SW480 (cell line): ENCODE results near the gene SPOCK1.

Experiments used
- DNase-seq: peaks from one replicate; pipeline ENCODE4 v3.0.0-alpha.2; 2016; ENCODE audit warnings: low spot score

SPOCK1 gene

GRCh38 chr5:137328991-137329390, 170.1 kb downstream of the SPOCK1 start:
- DNase-seq, result no peak

DNA sequence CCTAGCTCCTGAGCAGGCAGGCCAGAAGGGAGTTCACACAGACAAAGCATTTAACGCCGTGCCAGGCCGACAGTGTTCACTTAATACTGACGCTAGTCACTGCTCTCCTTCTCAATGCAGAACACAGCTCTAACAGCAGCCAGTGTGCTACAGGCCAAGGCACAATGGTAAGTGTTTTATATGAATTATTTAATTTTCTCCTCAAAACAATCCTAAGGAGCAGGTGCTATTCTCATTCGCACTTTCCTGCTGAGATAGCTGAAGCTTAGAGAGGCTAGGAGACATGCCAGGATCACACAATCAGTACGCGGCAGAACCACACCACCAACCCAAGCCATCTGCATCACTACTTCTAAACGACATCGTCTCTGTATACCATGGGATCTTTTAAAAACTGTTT, 170.7 kb downstream of the SPOCK1 start:
- no peak for DNase-seq

DNA sequence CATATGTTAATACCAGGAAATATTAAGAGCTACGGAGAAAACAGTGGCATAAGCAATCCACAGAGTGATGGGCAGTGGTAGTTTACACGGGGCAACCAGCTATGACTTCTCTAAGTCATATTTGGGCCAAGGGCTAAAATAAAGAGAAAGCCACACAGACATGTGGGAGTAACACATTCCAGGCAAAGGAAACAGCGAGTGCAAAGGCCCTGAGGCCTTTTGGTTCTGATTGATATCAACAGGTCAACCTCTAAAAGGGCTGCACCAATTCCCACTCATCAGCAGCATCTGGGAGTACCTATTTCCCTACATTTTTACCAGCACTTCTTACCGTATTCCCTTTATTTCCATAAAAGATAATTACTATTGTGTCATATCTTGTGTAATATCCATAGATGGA, 173.4 kb downstream of the SPOCK1 start:
- no peak for DNase-seq

DNA sequence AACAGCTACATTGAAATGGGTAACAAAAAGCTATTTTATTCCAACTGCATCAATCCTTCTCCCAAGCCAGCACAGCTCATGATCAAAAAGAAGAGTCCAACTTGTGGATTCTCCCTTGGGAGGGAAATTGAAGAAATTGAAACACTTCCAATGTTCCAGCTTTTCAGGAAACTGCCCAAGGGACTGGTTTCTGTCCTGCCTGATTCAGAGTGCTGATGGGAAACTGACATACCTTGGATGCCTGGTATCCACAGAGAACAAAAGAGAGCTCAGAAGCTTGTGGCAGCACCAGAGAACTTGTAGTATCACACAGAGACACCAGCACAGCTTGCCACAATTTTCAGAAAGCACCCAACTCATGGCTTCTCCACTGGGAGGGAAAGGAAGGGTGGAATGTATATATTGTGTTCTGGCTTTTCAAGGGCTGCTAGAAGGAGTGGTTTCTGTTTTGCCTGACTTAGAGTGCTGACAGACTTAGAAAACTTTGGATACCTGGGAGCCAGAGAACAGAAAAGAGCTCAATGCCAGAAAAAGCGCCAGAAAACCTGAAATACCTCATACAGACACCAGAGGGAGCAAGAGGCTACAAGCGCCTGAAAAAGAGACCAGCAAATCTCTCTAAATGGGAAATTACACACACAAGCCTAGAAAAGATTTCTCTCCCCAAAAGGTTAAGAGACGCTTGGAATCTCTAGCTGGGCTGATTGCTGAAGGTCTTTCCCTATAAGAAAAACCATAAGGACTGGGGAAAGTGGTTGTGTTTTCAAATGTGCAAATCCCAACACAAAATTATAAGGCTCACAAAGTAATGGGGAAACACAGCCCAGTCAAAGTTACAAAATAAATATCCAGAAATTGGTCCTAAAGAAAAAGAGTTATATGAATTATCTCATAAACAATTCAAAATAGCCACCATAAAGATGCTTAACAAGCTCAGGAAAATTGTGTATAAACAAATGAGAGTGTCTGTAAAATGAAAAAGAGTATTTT, 178.8 kb downstream of the SPOCK1 start:
- DNase-seq, result peak; percentile 58

GRCh38 chr5:137318027-137318426, 181.1 kb downstream of the SPOCK1 start:
- no peak for DNase-seq

DNA sequence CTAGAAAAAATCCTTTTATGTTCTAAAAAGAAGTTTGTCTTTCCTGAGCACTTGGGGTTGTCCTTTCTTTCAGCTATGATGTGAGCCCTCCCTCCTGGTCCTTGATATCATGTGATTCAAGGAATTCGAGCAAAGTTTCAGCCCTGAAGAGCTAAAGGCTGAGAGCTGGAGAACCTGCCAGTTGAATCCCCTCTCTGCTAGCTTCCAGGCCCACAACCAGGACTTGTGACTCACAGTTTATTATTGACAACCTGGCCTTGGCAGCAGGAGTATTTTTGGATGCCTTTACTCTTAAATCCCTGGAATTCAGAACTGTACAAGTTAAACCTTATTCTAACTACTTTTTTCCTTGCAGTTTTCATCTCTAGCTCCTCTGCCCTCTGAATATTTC, 182.8 kb downstream of the SPOCK1 start:
- no peak for DNase-seq

DNA sequence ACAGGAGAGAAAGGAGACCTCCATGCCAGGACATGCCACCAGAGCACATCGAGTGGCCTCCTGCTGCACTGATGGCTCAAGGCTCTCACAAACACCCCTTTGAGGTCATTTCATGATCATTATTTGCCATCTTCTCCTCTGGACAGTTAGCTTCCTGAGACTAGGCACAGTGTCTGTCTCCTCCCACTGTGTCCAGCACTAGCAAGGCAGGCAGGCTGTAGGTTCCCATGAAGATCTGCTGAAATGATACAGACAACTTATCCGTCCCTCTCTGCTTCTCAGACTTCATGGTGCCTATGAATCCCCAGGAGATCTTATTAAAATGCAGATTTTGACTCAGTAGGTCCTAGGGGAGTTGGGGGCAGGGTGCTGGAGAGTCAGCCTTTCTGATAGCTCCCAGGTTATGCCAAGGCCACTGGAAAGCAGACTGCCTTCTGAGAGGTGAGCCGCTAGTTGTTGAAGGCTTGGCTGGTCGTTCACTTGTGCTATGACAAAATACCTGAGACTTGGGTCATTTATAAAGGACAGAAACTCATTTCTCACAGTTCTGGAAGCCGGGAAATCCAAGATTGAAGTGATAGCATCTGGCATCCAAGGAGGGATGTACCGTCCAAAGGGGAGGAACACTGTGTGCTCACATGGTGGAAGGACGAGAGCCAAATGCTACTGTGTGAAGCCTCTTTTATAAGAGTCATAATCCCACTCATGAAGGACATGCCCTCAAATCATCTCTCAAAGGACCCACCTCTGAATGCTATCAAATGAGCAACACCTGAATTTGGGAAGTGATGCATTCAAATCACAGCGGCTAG, 183.4 kb downstream of the SPOCK1 start:
- no peak for DNase-seq

DNA sequence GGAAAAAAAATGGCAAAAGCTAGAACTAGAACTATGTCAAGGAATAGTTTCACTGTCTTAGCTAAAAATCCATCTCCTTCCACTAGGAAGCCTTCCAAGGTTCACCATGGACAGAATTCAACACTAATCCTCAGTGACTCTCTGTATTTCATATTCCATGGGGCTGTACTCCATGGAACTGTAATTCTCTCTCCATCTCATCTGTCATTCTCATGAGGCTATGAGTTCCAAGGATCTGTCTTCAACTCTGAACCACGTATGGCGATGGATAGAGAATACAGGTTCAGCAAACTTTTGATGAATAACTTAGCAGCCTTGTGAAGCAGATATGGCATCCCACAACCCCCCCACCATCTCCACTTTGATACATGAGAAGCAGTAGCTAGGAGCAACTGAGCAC, 184.0 kb downstream of the SPOCK1 start:
- no peak for DNase-seq

DNA sequence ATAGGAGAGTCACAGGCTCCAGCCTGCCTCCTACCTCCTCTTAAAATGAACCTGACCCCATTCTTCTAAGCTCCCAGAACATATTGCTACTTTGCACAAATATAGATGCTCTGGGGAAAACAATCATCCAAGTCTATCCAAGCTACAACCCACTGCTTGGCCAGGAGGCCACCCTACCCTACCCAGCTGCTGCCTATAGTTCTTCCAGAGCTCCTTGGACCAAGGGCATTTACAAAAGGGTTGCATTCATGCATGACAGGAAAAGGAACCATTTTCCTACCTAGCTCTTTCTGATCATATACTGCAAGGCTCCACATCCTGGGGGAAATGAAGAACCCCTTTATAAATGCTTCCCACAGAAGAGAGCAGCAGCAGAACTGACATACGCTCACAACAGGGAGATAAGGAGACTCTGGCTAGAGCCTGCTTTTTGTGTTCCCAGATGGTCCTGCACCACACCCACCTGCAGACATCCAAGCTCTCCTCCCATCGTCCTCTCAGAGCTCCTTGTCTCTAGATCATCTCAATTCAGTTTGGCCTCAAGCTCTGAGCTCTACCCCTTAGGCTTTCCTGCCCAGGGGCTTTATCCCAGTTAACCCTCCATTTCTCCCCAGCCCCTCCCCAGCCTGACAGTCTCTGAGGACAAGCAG, 185.5 kb downstream of the SPOCK1 start:
- DNase-seq, result no peak

GRCh38 chr5:137312011-137312410, 187.1 kb downstream of the SPOCK1 start:
- no peak for DNase-seq

DNA sequence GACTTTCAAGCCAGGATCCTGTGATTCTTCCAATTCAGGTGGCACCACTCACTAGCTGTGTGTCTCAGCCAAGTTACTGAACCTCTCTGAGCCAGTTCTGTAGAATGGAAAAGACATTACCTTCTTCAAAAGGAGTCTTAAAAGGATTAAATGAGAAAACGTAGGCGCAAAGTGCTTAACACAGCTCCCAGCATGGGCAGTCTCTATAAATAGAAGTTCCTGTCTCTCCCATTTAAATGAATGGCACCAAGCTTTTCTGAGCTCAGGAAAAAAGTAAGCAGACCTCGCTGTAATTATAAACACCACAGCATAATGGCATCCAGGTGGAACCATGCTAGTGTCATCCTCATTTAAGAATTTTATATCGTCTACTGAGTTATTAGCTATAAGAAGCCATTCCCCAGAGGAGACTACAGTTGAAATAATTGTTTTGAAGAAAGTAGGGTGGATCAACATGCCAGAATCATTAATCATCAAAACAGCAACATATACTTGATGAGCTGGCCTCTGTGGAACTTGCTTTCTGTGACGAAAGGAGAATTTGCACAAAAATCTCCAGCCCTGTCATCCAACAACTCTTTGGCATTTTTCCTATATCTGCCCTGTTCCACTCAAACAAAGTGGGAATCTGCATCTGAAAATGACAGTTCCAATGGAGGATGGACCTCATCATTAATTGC, 188.9 kb downstream of the SPOCK1 start:
- DNase-seq, result peak; percentile 67

DNA sequence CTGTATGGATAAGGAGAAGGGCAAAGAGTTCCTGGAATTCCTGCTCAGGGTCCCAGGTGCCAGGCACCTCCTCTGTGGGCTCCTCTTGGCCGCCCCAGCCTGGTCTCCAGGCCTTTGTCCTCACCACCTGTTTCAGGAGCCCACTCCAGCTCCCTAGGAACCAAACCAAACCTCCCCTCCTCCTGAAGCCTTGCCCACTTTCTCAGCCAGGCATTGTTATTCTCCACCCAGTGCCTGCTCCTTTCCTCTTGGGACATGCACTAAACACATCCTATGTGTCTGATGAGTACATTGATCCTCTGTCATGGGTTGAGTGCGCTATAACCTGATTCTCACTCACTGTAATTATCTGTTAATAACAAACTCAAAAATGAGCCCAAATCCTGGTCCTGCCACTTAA, 189.8 kb downstream of the SPOCK1 start:
- DNase-seq, result no peak

- DNase-seq, result no peak
Measured at GRCh38 chr5:137308311-137308710, 190.8 kb downstream of the SPOCK1 start.

- no peak for DNase-seq
Measured at GRCh38 chr5:137306903-137307302, 192.2 kb downstream of the SPOCK1 start.

- DNase-seq, result no peak
Measured at GRCh38 chr5:137305971-137306602, 193.0 kb downstream of the SPOCK1 start.

GRCh38 chr5:137304226-137304874, 194.8 kb downstream of the SPOCK1 start:
- DNase-seq, result no peak

- DNase-seq, result no peak
Measured at GRCh38 chr5:137303509-137303908, 195.6 kb downstream of the SPOCK1 start.

GRCh38 chr5:137300411-137301240, 198.5 kb downstream of the SPOCK1 start:
- DNase-seq, result no peak

DNA sequence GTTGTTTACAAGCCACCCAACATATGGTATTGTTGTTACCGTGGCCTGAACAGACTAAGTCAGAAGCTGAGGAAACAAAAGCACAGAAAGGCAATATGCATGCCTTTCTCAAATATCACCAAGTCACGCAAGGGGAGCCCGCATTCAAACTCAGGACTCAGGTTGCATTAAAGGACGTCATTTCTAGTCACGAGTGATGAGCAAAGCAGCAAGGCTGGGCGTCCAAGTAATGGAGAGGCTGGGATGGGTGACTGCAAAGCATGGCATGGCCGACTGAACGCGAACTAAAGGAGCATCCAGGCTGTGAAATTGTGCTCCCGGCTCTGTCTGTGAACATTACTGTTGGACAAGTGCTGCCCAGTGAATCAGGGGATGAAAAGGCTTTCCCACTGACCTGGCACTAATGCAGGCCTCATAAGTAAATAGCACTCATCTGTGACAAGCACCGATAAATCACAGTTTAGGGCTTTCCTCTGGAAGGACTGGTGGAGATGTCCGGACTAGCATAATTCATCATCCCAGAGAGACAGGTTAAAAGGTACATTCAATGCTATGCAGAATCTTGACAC, 202.8 kb downstream of the SPOCK1 start:
- no peak for DNase-seq

GRCh38 chr5:137294604-137295003, 204.5 kb downstream of the SPOCK1 start:
- DNase-seq, result no peak
